GM18907 (cell line): ENCODE data around the gene THRA.
A peak's percentile ranks its signal among the peaks of the same experiment; 100 is the strongest.

Experiments used
- ATAC-seq: cut with Tn5 transposase; IDR thresholded peaks from one replicate; pipeline ENCODE4 v1.9.1; 2021; ENCODE audit warnings: mild to moderate bottlenecking, moderate library complexity; ENCODE audit not compliant: unreplicated experiment

Gene THRA

DNA sequence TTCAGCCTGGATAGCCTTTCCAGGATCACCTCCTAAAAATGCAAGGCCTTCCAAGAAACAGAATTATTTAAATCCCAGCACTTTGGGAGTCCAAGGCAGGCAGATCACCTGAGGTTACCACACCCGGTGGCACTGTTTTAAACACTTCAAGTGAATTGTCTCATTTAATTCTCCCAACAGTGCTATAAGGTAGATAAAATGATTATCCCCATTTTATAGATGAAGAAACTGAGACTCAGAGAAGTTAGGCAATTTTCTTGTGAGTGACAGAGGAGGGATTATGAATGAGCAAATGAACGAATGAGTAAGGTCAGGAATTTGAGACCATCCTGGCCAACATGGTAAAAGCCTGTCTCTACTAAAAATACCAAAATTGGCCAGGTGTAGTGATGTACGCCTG is 16.8 kb downstream of the THRA start:
- ATAC-seq: no peak

DNA sequence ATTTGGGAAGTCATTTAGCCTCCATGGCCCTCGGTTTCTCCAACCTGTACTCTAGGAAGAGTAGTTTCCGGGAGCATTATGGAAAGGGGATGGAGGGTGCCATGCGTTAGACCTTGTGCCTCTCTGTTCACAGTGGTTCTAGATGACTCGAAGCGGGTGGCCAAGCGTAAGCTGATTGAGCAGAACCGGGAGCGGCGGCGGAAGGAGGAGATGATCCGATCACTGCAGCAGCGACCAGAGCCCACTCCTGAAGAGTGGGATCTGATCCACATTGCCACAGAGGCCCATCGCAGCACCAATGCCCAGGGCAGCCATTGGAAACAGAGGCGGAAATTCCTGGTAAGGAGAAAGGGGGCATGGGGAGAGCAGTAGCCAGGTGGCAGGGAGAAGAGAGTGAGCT is 21.7 kb downstream of the THRA start:
- no peak for ATAC-seq

- no peak for ATAC-seq
Observed at GRCh38 chr17:40086150-40087044, 23.6 kb downstream of the THRA start.

- no peak for ATAC-seq
Observed at GRCh38 chr17:40087049-40087794, 24.5 kb downstream of the THRA start.

- no peak for ATAC-seq
Observed at GRCh38 chr17:40087903-40088718, 25.3 kb downstream of the THRA start.

- no peak for ATAC-seq
Observed at GRCh38 chr17:40089077-40089895, 26.5 kb downstream of the THRA start.

DNA sequence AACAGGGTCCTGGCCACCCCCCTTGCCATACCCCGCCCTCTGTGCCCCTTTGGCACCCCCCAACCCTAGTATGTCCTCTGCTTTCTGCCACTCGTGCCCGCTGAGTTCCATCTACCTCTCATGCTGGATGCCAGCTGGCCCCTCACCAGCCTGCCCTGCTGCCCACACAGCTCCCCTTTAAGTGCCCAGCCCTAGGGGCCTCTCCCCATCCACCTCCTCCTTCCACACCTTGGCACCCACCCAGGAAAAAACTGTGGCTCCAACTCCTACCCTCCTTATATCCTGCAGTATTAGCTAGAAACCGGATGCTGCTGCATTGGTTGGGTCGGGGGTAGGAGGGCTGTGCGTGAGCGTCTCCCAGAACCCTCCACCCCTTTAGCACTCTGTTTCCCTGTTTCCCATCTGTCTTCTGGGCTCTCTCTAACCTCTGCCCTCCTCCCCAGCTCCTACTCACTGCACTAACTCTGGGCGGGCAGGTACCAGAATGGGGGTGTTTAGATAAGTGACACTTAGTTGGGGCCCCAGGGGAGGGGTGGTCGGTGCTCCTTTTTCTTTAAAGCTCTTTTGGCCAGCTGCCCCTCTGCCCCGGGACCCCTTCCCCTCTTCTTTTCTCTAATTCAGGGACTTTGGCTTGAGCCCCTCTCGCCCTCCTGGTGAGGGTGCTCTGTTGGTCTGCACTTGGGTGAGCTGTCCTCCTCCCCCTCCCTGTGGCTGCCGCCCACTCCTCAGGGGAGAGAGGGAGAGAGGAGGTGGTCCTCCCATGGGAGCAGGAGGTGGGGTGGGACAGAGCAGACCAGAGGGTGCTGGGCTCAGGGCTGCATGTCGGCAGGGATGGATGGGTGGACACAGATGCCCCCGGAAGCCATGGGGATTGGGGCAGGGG is 27.7 kb downstream of the THRA start:
- no peak for ATAC-seq

DNA sequence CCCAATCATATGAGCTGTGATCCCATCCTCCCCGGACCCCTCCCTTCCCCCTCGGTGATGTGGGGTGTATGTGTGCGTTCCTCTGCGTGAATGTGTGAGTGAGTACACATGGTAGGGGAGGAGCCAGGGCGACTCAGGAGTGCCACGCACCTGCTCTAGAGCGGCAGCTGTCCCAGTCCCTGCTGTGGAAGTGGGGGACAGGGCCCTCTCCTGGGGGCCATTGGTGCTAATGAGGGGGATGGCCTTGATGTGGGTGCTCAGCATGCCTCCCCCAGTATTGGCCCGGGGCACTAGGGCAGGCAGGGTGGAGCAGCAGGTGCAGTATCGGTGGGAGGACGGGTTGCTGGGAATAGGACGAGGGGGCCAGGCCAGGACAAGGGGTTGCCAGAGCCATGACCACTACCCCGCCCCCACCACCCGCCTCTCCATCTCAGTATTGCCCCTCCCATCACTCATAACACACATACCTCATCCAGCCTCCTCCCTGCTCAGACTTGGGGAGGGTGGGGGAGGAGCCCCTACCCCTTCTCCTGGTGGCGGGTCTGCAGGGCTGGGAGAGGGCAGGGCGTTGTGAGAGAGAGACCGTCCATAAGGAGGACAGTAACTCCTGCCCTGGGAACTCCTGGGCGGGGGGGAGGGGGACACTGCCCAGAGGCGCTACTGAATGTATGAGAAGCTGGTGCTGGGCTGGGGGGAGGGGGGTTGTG is 29.1 kb downstream of the THRA start:
- ATAC-seq: no peak

GRCh38 chr17:40092581-40092980 is 29.8 kb downstream of the THRA start:
- ATAC-seq: no peak

- ATAC-seq: no peak
Observed at GRCh38 chr17:40093005-40093579, 30.3 kb downstream of the THRA start.

DNA sequence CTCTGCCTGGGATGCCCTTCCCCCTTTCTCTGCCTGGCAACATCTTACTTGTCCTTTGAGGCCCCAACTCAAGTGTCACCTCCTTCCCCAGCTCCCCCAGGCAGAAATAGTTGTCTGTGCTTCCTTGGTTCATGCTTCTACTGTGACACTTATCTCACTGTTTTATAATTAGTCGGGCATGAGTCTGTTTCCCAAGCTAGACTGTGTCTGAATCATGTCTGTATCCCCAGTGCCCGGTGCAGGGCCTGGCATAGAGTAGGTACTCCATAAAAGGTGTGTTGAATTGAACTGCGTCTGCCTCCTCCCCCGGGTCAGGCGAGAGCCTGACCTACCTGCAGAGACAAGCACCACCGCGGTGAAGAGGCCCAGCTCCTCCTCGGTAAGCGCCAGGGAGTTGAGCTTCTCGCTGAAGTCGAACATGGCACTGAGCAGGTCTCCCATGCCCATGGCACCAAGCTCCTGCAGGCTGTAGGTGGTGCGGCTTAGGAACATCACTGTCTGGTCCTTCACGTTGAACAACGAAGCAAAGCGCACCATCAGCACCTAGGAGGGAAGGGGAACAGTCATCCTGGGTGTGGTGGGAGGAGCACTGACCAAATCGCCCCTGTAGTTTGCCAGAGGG is 30.9 kb downstream of the THRA start:
- no peak for ATAC-seq

GRCh38 chr17:40094874-40095273 is 32.1 kb downstream of the THRA start:
- no peak for ATAC-seq

- no peak for ATAC-seq
Observed at GRCh38 chr17:40095351-40095943, 32.7 kb downstream of the THRA start.

DNA sequence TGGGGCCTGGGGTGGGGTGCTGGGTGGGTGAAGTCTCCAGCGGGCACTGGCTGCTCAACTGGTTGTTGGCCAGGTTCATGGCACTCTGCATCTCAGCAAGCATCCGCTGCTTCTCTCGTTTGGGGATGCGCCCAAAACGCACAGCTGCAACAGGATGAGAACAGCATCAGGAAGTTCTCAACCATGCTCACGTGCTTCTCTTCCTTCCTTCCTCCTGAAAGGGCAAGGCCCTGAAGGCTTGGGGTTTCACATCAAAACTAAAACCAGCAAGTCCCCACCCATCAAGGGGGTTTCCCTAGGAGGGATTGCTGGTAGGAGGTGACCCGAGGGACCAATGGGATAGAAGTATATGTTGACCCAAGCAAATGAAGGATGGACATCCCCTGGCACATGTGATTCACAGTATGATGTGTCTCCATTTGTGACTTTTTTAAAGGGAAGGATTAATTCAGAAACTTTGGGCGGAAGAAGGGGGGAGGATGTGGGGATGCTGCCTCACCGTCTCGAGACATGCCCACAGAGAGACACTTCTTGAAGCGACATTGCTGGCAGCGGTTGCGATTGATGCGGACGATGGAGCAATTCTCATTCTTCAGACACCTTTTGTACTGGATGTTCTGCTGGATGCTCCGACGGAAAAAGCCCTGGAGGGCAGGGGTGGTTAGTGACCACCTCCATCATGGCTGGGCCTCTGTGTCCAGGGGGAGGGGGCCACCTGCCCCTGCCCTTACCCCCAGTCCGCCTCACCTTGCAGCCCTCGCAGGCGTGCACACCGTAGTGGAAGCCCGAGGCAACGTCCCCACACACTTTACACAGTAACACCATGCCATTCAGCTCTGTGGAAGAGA is 33.4 kb downstream of the THRA start:
- ATAC-seq: peak; percentile 47

GRCh38 chr17:40097087-40097486 is 34.3 kb downstream of the THRA start:
- no peak for ATAC-seq

DNA sequence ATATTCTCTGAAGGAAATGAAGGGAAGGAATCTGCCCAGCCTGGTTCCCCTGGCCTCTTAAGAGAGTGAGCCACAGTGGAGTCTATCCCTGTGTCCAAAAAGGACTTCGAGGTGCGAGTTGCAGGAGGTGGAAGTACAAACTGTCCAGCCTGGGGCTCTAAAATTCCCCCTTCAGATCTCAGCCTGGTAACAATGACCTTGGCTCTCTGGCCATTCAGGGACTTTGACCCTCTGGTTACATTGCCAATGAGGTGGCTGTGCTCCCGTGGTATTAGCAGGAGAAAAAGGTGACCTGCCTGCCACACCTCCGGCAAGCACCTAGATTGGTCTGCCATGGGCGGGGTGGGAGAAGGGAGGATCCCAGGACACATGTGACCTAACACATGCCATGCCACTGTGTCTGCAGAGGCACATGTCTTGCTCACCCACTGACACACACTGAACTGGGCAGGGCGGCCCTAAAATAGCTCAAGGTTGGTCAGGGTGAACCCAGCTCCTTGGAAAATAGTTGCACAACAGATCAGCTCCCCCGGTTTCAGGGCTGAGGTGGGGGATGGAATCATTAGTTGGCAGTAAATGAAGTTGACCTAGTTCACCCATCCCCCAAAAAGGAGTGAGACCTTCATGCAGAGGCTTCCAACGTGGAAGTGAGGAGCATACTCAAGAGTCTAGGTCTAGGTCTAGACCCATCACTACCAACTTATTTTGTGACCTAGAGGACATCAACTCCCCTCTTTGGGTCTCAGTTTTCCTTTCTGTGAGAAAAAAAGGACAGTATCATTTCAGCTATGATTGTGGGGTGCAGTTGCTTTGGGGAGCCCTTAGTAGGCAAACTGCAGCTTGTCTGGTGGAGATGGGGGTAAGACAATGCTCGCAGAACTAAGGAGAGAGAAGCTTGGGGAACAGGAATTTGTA is 35.4 kb downstream of the THRA start:
- no peak for ATAC-seq
